ENCODE data around the gene PLEK.

DNA sequence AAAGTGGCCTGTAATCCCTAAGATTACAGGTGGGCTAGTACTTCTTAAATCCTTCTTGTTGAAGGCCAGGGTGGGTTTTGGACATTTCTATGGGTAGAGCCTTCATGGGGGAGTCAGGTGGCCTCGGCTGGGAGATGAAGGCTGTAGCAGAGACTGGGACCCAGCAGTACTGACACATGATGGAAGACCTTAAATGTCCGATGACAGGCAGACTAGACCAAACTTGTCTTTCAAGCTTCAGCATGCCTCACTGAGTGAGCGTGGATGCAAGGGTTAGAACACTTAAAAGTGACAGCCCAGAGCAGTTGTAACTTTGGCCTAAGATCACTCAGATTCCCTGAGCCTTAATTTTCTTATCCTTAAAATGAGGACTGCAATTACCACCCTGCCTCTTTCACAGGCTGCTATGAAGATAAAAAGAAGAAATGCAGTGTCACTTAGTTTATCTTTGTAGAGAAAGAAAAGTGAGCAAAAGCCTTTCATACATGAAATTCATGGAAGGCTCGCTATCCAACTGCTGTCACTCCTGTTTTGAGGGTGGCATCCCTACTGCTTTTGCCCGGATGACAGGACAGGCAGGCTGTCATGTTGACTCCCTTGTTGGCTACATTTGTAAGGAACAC is 19.5 kb downstream of the PLEK start:
- TF ChIP-seq, protein P1, sequence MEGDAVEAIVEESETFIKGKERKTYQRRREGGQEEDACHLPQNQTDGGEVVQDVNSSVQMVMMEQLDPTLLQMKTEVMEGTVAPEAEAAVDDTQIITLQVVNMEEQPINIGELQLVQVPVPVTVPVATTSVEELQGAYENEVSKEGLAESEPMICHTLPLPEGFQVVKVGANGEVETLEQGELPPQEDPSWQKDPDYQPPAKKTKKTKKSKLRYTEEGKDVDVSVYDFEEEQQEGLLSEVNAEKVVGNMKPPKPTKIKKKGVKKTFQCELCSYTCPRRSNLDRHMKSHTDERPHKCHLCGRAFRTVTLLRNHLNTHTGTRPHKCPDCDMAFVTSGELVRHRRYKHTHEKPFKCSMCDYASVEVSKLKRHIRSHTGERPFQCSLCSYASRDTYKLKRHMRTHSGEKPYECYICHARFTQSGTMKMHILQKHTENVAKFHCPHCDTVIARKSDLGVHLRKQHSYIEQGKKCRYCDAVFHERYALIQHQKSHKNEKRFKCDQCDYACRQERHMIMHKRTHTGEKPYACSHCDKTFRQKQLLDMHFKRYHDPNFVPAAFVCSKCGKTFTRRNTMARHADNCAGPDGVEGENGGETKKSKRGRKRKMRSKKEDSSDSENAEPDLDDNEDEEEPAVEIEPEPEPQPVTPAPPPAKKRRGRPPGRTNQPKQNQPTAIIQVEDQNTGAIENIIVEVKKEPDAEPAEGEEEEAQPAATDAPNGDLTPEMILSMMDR (IDR thresholded peaks at IDR 0.05): no peak
- TF ChIP-seq POLR2AphosphoS5 (IDR thresholded peaks at IDR 0.05) (no peak), EP300 (IDR thresholded peaks at IDR 0.05) (no peak)

Data from sigmoid colon (tissue), 4 donors.